ENCODE measurements around the gene RNF220. TPM values are rescaled to one million over a fixed set of nuclear protein-coding genes. Genes with fewer than 3 reads are reported as not detected.

Gene RNF220
- polyA plus RNA-seq, 1 donor (not counting 4 experiments of a cell fraction or from before 2014, with no cell fraction given): 42.7 TPM

DNA sequence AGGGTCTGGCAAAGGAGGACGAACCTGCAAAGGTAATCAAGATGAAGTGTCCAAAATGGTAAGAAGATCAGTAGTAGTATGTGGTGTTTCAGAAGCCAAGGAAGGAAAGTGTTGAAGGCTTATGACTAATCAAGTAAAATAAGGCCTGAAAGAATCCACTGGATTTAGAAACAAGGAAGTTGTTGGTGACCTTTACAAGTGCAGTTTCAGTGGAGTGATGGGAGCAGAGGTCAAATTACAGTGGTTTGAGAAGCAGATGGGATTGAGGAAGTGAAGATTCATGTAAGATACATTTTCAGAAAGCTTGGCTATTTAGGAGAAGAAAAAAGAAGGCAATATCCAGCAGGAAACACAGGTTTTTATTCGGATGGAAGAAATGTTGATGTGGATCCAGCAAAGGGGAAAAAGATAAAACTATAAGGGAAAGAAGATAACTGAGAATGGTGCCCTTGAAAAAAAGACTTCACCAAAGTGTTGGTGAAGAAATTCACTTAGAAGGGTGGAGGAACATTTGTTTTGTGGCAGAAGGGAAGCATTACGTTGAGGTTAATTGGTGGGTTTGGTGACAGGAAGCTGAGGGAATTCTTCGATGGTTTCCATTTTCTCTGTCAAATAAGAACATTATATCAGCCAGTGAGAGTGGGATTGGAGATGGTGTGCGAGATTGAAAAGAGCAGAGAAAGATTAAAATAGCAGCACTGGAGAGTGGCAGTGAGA, 271.6 kb downstream of the RNF220 start:
- TF ChIP-seq, protein P1, sequence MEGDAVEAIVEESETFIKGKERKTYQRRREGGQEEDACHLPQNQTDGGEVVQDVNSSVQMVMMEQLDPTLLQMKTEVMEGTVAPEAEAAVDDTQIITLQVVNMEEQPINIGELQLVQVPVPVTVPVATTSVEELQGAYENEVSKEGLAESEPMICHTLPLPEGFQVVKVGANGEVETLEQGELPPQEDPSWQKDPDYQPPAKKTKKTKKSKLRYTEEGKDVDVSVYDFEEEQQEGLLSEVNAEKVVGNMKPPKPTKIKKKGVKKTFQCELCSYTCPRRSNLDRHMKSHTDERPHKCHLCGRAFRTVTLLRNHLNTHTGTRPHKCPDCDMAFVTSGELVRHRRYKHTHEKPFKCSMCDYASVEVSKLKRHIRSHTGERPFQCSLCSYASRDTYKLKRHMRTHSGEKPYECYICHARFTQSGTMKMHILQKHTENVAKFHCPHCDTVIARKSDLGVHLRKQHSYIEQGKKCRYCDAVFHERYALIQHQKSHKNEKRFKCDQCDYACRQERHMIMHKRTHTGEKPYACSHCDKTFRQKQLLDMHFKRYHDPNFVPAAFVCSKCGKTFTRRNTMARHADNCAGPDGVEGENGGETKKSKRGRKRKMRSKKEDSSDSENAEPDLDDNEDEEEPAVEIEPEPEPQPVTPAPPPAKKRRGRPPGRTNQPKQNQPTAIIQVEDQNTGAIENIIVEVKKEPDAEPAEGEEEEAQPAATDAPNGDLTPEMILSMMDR (optimal IDR thresholded peaks at IDR 0.05 in 1 of 3, IDR thresholded peaks at IDR 0.05 in 1 of 3, conservative IDR thresholded peaks at IDR 0.05 in 1 of 3; ENCODE audit: extremely low read depth in 1 of 3, insufficient read depth in 2 of 3, low read length in 3 of 3): no peak
- TF ChIP-seq EZH2 (IDR thresholded peaks at IDR 0.05; ENCODE audit: low read length): no peak
- H3K27ac ChIP-seq (ENCODE audit: control insufficient read depth, insufficient read depth, low read length): no peak overlapping the region

DNA sequence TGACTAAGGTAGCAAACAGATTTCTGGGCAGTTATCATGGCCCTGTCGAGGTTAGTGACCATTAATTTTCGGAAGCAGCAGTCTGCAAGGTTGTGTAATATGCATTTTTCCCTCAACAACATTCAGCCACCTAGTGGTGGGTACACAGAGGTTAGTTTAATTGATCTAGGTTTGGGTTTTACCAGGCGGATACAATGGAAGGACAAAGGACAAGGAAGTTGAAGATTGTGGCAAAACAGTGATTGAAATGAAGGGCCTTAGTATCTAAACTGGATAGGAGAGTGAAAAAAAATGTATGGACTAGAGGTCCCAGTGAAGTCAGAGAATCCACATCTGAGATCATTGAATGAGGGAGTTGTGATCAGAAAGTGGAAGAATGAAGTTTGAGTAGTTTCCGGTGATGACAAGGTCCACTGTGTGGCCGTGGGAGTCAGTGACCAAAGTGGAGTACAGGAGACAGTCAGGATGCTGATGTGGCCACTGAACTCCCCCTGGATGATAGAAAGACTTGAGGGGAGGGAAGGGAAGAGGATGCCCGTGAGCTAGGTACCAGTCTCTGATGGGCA, 272.2 kb downstream of the RNF220 start:
- DNase-seq (ENCODE audit: low read depth, low spot score): no peak
- Histone ChIP-seq H3K79me2 (ENCODE audit: control insufficient read depth, insufficient read depth, low read length) (no peaks in the 10 kb centered on the region), H3K4me3 (ENCODE audit: control insufficient read depth in 2 of 3, extremely low read depth in 1 of 3, insufficient read depth in 2 of 3, low read depth in 1 of 3, low read length in 3 of 3) (no peak overlapping the region), H3K9me1 (ENCODE audit: control insufficient read depth, extremely low read depth, insufficient read depth, low read length) (peaks cover 2% of the 10 kb centered on the region), H3K36me3 (ENCODE audit: control insufficient read depth in 2 of 2, extremely low read depth in 1 of 2, insufficient read depth in 2 of 2, low read length in 2 of 2) (peaks cover 0 to 2% of the 10 kb centered on the region in 2 experiments), H3K9ac (ENCODE audit: control insufficient read depth, extremely low read depth, insufficient read depth, low read length) (no peak overlapping the region), H3K27ac (ENCODE audit: control insufficient read depth, insufficient read depth, low read length) (no peak overlapping the region), H3K27me3 (ENCODE audit: control insufficient read depth, extremely low read depth, insufficient read depth, low read length) (no peaks in the 10 kb centered on the region), H2AFZ (ENCODE audit: control insufficient read depth, low read length) (no peak overlapping the region), H3K9me3 (ENCODE audit: control insufficient read depth, low read depth, low read length) (no peaks in the 10 kb centered on the region), H3K4me1 (ENCODE audit: control insufficient read depth, extremely low read depth, insufficient read depth, low read length) (peaks cover 17% of the 10 kb centered on the region), H3K4me2 (ENCODE audit: control insufficient read depth, extremely low read depth, insufficient read depth, low read depth, low read length) (no peak overlapping the region), H4K20me1 (ENCODE audit: control insufficient read depth, extremely low read depth, insufficient read depth, low read length) (no peaks in the 10 kb centered on the region)
- TF ChIP-seq, protein P1 (optimal IDR thresholded peaks at IDR 0.05 in 1 of 3, IDR thresholded peaks at IDR 0.05 in 1 of 3, conservative IDR thresholded peaks at IDR 0.05 in 1 of 3; ENCODE audit: extremely low read depth in 1 of 3, insufficient read depth in 2 of 3, low read length in 3 of 3): peak; percentile 28 to 63 (median 44)
- no peak for TF ChIP-seq EZH2 (IDR thresholded peaks at IDR 0.05; ENCODE audit: low read length)
- FAIRE-seq: no peak
- dilution Hi-C loops (cut with MboI; ENCODE audit: extremely low pct_ligation_motif_present, low sequenced_read_pairs): no loop called here

More for the DNA sequence above, 271.6 kb downstream of the RNF220 start:
- no peak overlapping the region for H3K4me3 ChIP-seq (ENCODE audit: control insufficient read depth in 2 of 3, extremely low read depth in 1 of 3, insufficient read depth in 2 of 3, low read depth in 1 of 3, low read length in 3 of 3)
- peaks cover 2% of the 10 kb centered on the region for H3K9me1 ChIP-seq (ENCODE audit: control insufficient read depth, extremely low read depth, insufficient read depth, low read length)
- no peak overlapping the region for H2AFZ ChIP-seq (ENCODE audit: control insufficient read depth, low read length)
- H3K4me2 ChIP-seq (ENCODE audit: control insufficient read depth, extremely low read depth, insufficient read depth, low read depth, low read length): no peak overlapping the region
- peaks cover 0 to 2% of the 10 kb centered on the region in 2 experiments for H3K36me3 ChIP-seq (ENCODE audit: control insufficient read depth in 2 of 2, extremely low read depth in 1 of 2, insufficient read depth in 2 of 2, low read length in 2 of 2)
- no peak overlapping the region for H3K9ac ChIP-seq (ENCODE audit: control insufficient read depth, extremely low read depth, insufficient read depth, low read length)
- H3K9me3 ChIP-seq (ENCODE audit: control insufficient read depth, low read depth, low read length): no peaks in the 10 kb centered on the region
- no peak for DNase-seq (ENCODE audit: low read depth, low spot score)
- FAIRE-seq: no peak
- dilution Hi-C loops (cut with MboI; ENCODE audit: extremely low pct_ligation_motif_present, low sequenced_read_pairs): no loop called here
- no peaks in the 10 kb centered on the region for H3K27me3 ChIP-seq (ENCODE audit: control insufficient read depth, extremely low read depth, insufficient read depth, low read length)
- H3K79me2 ChIP-seq (ENCODE audit: control insufficient read depth, insufficient read depth, low read length): no peaks in the 10 kb centered on the region
- peaks cover 17% of the 10 kb centered on the region for H3K4me1 ChIP-seq (ENCODE audit: control insufficient read depth, extremely low read depth, insufficient read depth, low read length)
- H4K20me1 ChIP-seq (ENCODE audit: control insufficient read depth, extremely low read depth, insufficient read depth, low read length): no peaks in the 10 kb centered on the region
